HL-60/S4 treated with retinoic acid at 250 ng/mL for 4 days and 3 days (cell line): ENCODE measurements around the gene KRT84.

Experiments
- in situ Hi-C: fragments of 300-500 bp; cut with MboI; formaldehyde crosslinking; loops from 2 replicates; pipeline ENCODE4 v1.7.0; 2022; ENCODE audit warnings: low sequenced_read_pairs

Gene KRT84

GRCh38 chr12:52385226-52385702, at the start of gene KRT84:
KRT84 (minus strand) TSS chr12:52385652; CDS start chr12:52385585, 67 bp downstream.
- in situ Hi-C loops = loop anchor here (25.0 kb wide), 2 partner anchors 477 to 602 kb away; no protein-coding TSS in a partner anchor

GRCh38 chr12:52434760-52435530, 49.5 kb upstream of the KRT84 start:
- in situ Hi-C loops = no loop called here

- in situ Hi-C loops = no loop called here
Observed at GRCh38 chr12:52434081-52434733, 48.8 kb upstream of the KRT84 start, which contains the start of gene KRT75. KRT75 (minus strand) TSS chr12:52434371; CDS start chr12:52434304, 67 bp downstream.

- in situ Hi-C loops = no loop called here
Observed at GRCh38 chr12:52433501-52434080, 48.1 kb upstream of the KRT84 start.

GRCh38 chr12:52432559-52433207, 47.2 kb upstream of the KRT84 start:
- in situ Hi-C loops = no loop called here

GRCh38 chr12:52428121-52428520, 42.7 kb upstream of the KRT84 start:
- in situ Hi-C loops = no loop called here

- in situ Hi-C loops = no loop called here
Observed at GRCh38 chr12:52427083-52427482, 41.6 kb upstream of the KRT84 start.

- in situ Hi-C loops = no loop called here
Observed at GRCh38 chr12:52426034-52426433, 40.6 kb upstream of the KRT84 start.

- in situ Hi-C loops = no loop called here
Observed at GRCh38 chr12:52425466-52425865, 40.0 kb upstream of the KRT84 start.

- in situ Hi-C loops = no loop called here
Observed at GRCh38 chr12:52423661-52424500, 38.4 kb upstream of the KRT84 start.

GRCh38 chr12:52423035-52423434, 37.6 kb upstream of the KRT84 start:
- in situ Hi-C loops = no loop called here

GRCh38 chr12:52419656-52420055, 34.2 kb upstream of the KRT84 start:
- in situ Hi-C loops = no loop called here

- in situ Hi-C loops = no loop called here
Observed at GRCh38 chr12:52418576-52419110, 33.2 kb upstream of the KRT84 start.

GRCh38 chr12:52417740-52418139, 32.3 kb upstream of the KRT84 start:
- in situ Hi-C loops = no loop called here

- in situ Hi-C loops = no loop called here
Observed at GRCh38 chr12:52416795-52417194, 31.3 kb upstream of the KRT84 start.

- in situ Hi-C loops = no loop called here
Observed at GRCh38 chr12:52415870-52416750, 30.7 kb upstream of the KRT84 start.

- in situ Hi-C loops = no loop called here
Observed at GRCh38 chr12:52414936-52415335, 29.5 kb upstream of the KRT84 start.

GRCh38 chr12:52413782-52414345, 28.4 kb upstream of the KRT84 start:
- in situ Hi-C loops = no loop called here

GRCh38 chr12:52413202-52413601, 27.8 kb upstream of the KRT84 start:
- in situ Hi-C loops = no loop called here
